ENCODE results near the gene ELL3. TPM values are rescaled to one million over a fixed set of nuclear protein-coding genes. Genes with fewer than 3 reads are reported as not detected.

The ELL3 gene
- total RNA-seq, 2 donors from 2014 or later, result 2.4 to 2.6 TPM

DNA sequence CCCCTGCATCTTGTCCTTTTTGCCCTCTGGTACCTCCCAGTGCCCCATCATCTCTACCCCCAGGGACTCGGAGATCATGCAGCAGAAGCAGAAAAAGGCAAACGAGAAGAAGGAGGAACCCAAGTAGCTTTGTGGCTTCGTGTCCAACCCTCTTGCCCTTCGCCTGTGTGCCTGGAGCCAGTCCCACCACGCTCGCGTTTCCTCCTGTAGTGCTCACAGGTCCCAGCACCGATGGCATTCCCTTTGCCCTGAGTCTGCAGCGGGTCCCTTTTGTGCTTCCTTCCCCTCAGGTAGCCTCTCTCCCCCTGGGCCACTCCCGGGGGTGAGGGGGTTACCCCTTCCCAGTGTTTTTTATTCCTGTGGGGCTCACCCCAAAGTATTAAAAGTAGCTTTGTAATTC, 16.9 kb upstream of the ELL3 start:
- Histone ChIP-seq H3K27me3 (no peaks in the 10 kb centered on the region), H3K4me3 (peak overlapping the region; percentile 94 to 96), H3K9me3 (no peaks in the 10 kb centered on the region), H3K36me3 (peaks cover 43% of the 10 kb centered on the region), H3K27ac (peak overlapping the region; percentile 99), H3K4me1 (peaks cover 0 to 52% of the 10 kb centered on the region in 2 donors)
- no peak for DNase-seq (ENCODE audit: low spot score)
- TF ChIP-seq, protein P1, sequence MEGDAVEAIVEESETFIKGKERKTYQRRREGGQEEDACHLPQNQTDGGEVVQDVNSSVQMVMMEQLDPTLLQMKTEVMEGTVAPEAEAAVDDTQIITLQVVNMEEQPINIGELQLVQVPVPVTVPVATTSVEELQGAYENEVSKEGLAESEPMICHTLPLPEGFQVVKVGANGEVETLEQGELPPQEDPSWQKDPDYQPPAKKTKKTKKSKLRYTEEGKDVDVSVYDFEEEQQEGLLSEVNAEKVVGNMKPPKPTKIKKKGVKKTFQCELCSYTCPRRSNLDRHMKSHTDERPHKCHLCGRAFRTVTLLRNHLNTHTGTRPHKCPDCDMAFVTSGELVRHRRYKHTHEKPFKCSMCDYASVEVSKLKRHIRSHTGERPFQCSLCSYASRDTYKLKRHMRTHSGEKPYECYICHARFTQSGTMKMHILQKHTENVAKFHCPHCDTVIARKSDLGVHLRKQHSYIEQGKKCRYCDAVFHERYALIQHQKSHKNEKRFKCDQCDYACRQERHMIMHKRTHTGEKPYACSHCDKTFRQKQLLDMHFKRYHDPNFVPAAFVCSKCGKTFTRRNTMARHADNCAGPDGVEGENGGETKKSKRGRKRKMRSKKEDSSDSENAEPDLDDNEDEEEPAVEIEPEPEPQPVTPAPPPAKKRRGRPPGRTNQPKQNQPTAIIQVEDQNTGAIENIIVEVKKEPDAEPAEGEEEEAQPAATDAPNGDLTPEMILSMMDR (IDR thresholded peaks at IDR 0.05), result no peak

DNA sequence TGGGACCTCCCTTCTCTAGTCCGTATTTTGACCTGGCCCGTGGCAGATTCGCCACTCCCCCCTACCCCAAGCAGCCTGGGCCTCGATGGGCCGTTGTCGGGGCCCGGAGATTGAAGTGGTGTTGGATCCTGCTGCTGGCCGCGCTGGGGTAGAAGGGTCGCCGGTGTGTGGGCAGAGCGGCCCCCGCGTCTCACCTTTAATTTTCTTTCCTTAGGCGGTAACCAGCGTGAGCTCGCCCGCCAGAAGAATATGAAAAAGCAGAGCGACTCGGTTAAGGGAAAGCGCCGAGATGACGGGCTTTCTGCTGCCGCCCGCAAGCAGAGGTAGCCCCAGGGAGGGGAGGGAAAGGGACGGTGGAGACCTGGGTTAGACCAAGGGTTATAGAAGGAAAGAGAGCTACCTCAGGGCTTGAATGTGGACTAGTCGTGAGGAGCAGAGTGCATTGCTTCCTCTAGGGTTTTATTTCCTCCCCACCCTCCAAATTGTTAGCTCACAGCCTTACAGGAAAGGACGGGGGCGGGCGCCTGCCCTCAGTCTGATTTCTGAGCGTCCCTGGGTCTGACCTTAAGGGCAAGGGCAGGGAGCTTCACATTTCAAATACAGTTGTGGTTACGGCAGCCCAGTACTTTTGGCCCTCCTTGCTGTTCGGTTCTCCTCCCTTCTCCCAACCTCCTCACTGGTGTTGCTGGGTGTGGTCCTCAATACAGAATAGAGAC, 16.2 kb upstream of the ELL3 start:
- H3K4me1 ChIP-seq, result peaks cover 0 to 51% of the 10 kb centered on the region in 2 donors
- H3K9me3 ChIP-seq, result no peaks in the 10 kb centered on the region
- H3K27me3 ChIP-seq, result no peaks in the 10 kb centered on the region
- H3K36me3 ChIP-seq, result peaks cover 43% of the 10 kb centered on the region
- peak overlapping the region; percentile 99 for H3K27ac ChIP-seq
- peak overlapping the region; percentile 94 to 96 for H3K4me3 ChIP-seq
- TF ChIP-seq, protein P1 (IDR thresholded peaks at IDR 0.05), result no peak
- no peak for DNase-seq (ENCODE audit: low spot score)

DNA sequence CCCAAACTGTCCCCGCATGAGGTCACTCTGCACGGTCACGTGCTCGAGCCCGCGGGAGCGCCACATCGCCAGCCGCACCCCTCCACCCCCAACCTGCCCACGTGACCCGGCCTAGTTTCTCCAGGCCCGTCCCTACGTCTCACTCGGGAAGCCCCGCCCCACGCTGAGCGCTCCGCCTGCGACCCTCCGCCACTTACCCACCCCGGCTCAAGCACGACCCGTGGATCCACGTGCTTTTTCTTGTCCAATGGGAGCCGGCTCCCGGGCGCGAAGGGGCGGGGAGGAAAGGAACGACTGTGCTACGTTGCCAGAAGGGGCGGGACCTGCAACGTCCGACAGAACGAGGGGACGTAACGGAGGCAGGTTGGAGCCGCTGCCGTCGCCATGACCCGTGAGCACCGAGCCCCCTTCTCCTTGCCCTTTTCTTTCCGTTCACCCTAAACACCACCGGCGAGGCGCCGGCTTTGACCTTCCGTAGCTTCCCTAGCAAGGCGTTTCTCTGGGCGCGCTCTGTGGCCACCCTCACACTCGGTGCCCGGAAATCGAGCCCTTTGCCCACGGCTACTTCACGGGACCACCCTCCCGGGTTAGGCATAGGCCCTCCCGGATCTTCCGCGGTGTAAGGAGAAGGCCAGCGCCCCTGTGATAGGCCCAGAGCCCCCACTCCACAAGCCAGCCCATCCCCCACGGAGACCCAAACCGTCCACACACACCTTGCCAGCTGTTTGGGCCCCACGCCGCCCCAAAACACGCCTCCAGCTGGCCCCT, 15.4 kb upstream of the ELL3 start, which contains the start of gene SERF2:
SERF2 (plus strand) TSS at position 328 of the 768 bp plus-strand sequence; CDS start at position 385, 57 bp downstream.
- Histone ChIP-seq H3K27me3 (no peaks in the 10 kb centered on the region), H3K9me3 (no peaks in the 10 kb centered on the region), H3K4me3 (peak within 1 kb of the TSS; percentile 94 to 96), H3K36me3 (peaks cover 43% of the 10 kb centered on the region), H3K4me1 (peaks cover 0 to 44% of the 10 kb centered on the region in 2 donors), H3K27ac (peak within 1 kb of the TSS; percentile 99)
- peak; percentile 100 for DNase-seq (ENCODE audit: low spot score)
- TF ChIP-seq, protein P1 (IDR thresholded peaks at IDR 0.05), result no peak

DNA sequence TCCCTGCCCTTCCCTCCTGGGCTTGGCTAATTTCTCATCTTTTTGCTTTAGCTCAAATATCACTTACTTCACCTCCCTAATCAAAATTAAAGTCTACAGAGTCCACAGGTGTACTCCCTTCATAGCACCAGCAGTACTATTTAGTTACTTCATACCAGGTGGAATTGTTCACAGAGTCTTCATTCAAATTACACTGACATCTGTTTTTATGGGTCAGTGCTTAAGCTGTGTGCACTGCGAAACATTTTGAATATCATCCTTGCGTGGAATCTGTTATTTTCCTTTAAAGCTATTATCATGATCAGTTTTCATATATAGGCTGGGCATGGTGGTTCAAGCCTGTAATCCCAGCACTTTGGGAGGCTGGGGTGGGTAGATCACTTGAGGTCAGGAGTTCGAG, 12.6 kb upstream of the ELL3 start:
- Histone ChIP-seq H3K27ac (no peak overlapping the region), H3K27me3 (no peaks in the 10 kb centered on the region), H3K9me3 (no peaks in the 10 kb centered on the region), H3K4me3 (no peak overlapping the region), H3K36me3 (peaks cover 16% of the 10 kb centered on the region), H3K4me1 (peaks cover 0 to 19% of the 10 kb centered on the region in 2 donors)
- TF ChIP-seq, protein P1 (IDR thresholded peaks at IDR 0.05), result no peak
- DNase-seq (ENCODE audit: low spot score), result no peak

DNA sequence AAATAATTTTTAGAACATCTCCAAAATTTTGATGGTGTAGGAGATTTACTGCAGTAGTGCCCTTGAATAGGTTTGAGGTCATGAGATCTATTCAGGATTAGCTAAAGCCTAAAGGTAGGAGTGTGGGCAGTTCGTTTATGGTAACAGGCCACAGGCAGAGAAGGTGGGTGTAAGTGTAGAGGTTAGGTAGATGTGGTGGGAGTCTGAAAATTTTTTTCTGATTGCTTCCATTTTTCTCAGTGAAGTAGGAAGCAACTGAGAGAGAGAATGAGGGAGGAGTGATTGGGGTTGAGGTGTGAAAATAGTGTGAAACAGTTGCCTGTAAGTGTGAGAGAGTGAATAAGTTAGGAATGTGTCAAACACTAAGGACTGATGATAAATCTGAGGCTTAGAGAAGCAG, 2.2 kb upstream of the ELL3 start:
- Histone ChIP-seq H3K4me3 (no peak overlapping the region), H3K9me3 (no peaks in the 10 kb centered on the region), H3K27ac (no peak overlapping the region), H3K27me3 (no peaks in the 10 kb centered on the region), H3K4me1 (peaks cover 0 to 21% of the 10 kb centered on the region in 2 donors), H3K36me3 (peaks cover 2% of the 10 kb centered on the region)
- DNase-seq (ENCODE audit: low spot score), result no peak
- TF ChIP-seq, protein P1 (IDR thresholded peaks at IDR 0.05), result no peak

Data from right atrium auricular region (tissue), 2 donors.